Thoracic aorta (tissue), 2 donors: ENCODE results near the gene GABRB1. TPM values are rescaled to one million over a fixed set of nuclear protein-coding genes. Genes with fewer than 3 reads are reported as not detected.

Experiments used
- ATAC-seq: fragments of 150-250 bp; one replicate; pipeline ENCODE4 v1.8.0; 2017; ENCODE audit warnings: low read depth; ENCODE audit not compliant: insufficient number of reproducible peaks, low FRiP score
- DNase-seq: peaks from one replicate; pipeline ENCODE4 v3.0.0-alpha.2; 2020; ENCODE audit warnings: low spot score
- H3K27ac ChIP-seq, 2 donors: fragments of 200-600 bp; sonication (generic); 1 replicate in 1 of 2; 2 replicates in 1 of 2; pipeline ENCODE4 v1.5.1; 2016; ENCODE audit warnings: mild to moderate bottlenecking in 2 of 2, moderate library complexity in 2 of 2
- H3K27me3 ChIP-seq: fragments of 200-600 bp; sonication (generic); replicated peaks from 2 replicates; pipeline ENCODE4 v1.6.0; 2016; ENCODE audit warnings: mild to moderate bottlenecking; ENCODE audit not compliant: insufficient read depth
- H3K36me3 ChIP-seq: fragments of 200-600 bp; sonication (generic); one replicate; pipeline ENCODE4 v1.5.1; 2016
- H3K4me1 ChIP-seq, 2 donors: fragments of 200-600 bp; sonication (generic); 1 replicate in 1 of 2; 2 replicates in 1 of 2; pipeline versions ENCODE4 v1.5.1 to v1.6.0; 2016; ENCODE audit warnings: low read depth in 2 of 2, mild to moderate bottlenecking in 1 of 2; ENCODE audit not compliant: control insufficient read depth in 1 of 2
- H3K4me3 ChIP-seq: fragments of 200-600 bp; sonication (generic); 2 replicates; pipeline ENCODE4 v1.5.1; 2016; ENCODE audit warnings: mild to moderate bottlenecking
- H3K9me3 ChIP-seq: fragments of 200-600 bp; sonication (generic); 2 replicates; pipeline ENCODE4 v1.5.1; 2016
- CTCF ChIP-seq: fragments of 200-600 bp; sonication (generic); IDR thresholded peaks from one replicate; pipeline ENCODE4 v1.5.1; 2019; ENCODE audit warnings: antibody characterized with exemption
- total RNA-seq, 2 donors: library from RNA; depleted of rRNA; stranded (reverse); fragments of >200 nt; gene quantifications; one replicate each; pipeline versions ENCODE4 v1.1.0 to v1.2.3, GENCODE V29; 2016

Gene GABRB1
- total RNA-seq, 2 donors from 2014 or later: not detected

- H3K27ac ChIP-seq: no peak overlapping the region
- no peaks in the 10 kb centered on the region for H3K36me3 ChIP-seq
- H3K4me3 ChIP-seq: no peak overlapping the region
- no peak for ATAC-seq
- no peaks in the 10 kb centered on the region for H3K9me3 ChIP-seq
- no peak for DNase-seq
- no peak for TF ChIP-seq CTCF
- H3K27me3 ChIP-seq: no peaks in the 10 kb centered on the region
- H3K4me1 ChIP-seq: peaks cover 0 to 20% of the 10 kb centered on the region in 2 donors
These were observed 433.6 kb downstream of the GABRB1 start for GRCh38 chr4:47465004-47465403.

- no peaks in the 10 kb centered on the region for H3K27me3 ChIP-seq
- no peak overlapping the region for H3K27ac ChIP-seq
- ATAC-seq (no peak), DNase-seq (no peak)
- H3K4me3 ChIP-seq: no peak overlapping the region
- TF ChIP-seq CTCF: no peak
- no peaks in the 10 kb centered on the region for H3K9me3 ChIP-seq
- H3K36me3 ChIP-seq: no peaks in the 10 kb centered on the region
- peaks cover 0 to 20% of the 10 kb centered on the region in 2 donors for H3K4me1 ChIP-seq
These were observed 434.9 kb downstream of the GABRB1 start for GRCh38 chr4:47466056-47466785.

GRCh38 chr4:47468706-47469365 is 437.5 kb downstream of the GABRB1 start:
- Histone ChIP-seq H3K4me3 (no peak overlapping the region), H3K27ac (no peak overlapping the region), H3K9me3 (no peaks in the 10 kb centered on the region), H3K36me3 (no peaks in the 10 kb centered on the region), H3K27me3 (no peaks in the 10 kb centered on the region), H3K4me1 (peaks cover 0 to 5% of the 10 kb centered on the region in 2 donors)
- ATAC-seq: no peak
- TF ChIP-seq CTCF: no peak
- DNase-seq: no peak

- no peak overlapping the region for H3K27ac ChIP-seq
- DNase-seq (no peak), ATAC-seq (no peak)
- H3K27me3 ChIP-seq: no peaks in the 10 kb centered on the region
- no peak for TF ChIP-seq CTCF
- no peaks in the 10 kb centered on the region for H3K4me1 ChIP-seq
- no peaks in the 10 kb centered on the region for H3K9me3 ChIP-seq
- H3K36me3 ChIP-seq: no peaks in the 10 kb centered on the region
- H3K4me3 ChIP-seq: no peak overlapping the region
These were observed 438.6 kb downstream of the GABRB1 start for GRCh38 chr4:47469951-47470350.

GRCh38 chr4:47471064-47471463 is 439.7 kb downstream of the GABRB1 start:
- no peaks in the 10 kb centered on the region for H3K4me1 ChIP-seq
- H3K36me3 ChIP-seq: no peaks in the 10 kb centered on the region
- no peak overlapping the region for H3K4me3 ChIP-seq
- no peak overlapping the region for H3K27ac ChIP-seq
- no peak for ATAC-seq
- no peak for TF ChIP-seq CTCF
- DNase-seq: no peak
- no peaks in the 10 kb centered on the region for H3K27me3 ChIP-seq
- no peaks in the 10 kb centered on the region for H3K9me3 ChIP-seq
